Mammary epithelial cell (primary cell): ENCODE results near the gene ASXL3.

ENCODE experiments used
- EZH2 ChIP-seq: IDR thresholded peaks from 2 replicates; pipeline ENCODE4 v1.6.1; 2012; ENCODE audit warnings: low read length, inconsistent platforms, borderline replicate concordance
- TF ChIP-seq, protein P1 (sequence below), 2 donors: IDR thresholded peaks in 1 of 2; conservative IDR thresholded peaks in 1 of 2; 2 replicates each; pipeline ENCODE4 v1.5.1; 2011 to 2012; ENCODE audit warnings: inconsistent platforms in 2 of 2, low read length in 2 of 2, mild to moderate bottlenecking in 2 of 2, control low read depth in 1 of 2, low read depth in 1 of 2; ENCODE audit not compliant: insufficient read depth in 1 of 2; ENCODE audit errors: extremely low read depth in 1 of 2

DNA sequence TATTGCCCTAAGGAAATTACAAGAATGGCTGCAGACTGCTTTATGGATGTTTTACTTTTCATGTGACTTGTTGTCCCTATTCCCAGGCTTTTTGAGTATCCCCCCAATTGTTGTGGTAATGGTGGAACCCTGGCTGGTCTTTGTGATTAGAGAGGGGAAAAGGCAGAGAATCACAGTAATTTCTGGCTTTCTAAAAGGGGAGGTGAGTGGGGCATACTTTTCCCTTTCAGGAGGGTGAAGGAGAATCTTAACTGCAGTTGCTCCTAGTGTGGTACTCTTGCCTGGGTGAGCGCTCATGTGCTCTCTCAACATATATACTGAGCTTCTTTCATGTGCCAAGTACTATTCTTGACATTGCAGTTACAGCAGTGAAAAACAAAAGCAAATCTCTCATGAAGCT, 69.3 kb downstream of the ASXL3 start:
- TF ChIP-seq, protein P1, sequence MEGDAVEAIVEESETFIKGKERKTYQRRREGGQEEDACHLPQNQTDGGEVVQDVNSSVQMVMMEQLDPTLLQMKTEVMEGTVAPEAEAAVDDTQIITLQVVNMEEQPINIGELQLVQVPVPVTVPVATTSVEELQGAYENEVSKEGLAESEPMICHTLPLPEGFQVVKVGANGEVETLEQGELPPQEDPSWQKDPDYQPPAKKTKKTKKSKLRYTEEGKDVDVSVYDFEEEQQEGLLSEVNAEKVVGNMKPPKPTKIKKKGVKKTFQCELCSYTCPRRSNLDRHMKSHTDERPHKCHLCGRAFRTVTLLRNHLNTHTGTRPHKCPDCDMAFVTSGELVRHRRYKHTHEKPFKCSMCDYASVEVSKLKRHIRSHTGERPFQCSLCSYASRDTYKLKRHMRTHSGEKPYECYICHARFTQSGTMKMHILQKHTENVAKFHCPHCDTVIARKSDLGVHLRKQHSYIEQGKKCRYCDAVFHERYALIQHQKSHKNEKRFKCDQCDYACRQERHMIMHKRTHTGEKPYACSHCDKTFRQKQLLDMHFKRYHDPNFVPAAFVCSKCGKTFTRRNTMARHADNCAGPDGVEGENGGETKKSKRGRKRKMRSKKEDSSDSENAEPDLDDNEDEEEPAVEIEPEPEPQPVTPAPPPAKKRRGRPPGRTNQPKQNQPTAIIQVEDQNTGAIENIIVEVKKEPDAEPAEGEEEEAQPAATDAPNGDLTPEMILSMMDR (conservative IDR thresholded peaks at IDR 0.05 in 1 of 2, IDR thresholded peaks at IDR 0.05 in 1 of 2; ENCODE audit: extremely low read depth in 1 of 2, insufficient read depth in 1 of 2, low read depth in 1 of 2, low read length in 2 of 2): no peak
- TF ChIP-seq EZH2: no peak
